SHP77 (cell line): Measurements from ENCODE around the gene ACTN1.

ENCODE experiments used
- DNase-seq, 2 experiments: peaks; one replicate each; lab custom pipeline; 2025; lab: John Stamatoyannopoulos, UW

Gene ACTN1

DNA sequence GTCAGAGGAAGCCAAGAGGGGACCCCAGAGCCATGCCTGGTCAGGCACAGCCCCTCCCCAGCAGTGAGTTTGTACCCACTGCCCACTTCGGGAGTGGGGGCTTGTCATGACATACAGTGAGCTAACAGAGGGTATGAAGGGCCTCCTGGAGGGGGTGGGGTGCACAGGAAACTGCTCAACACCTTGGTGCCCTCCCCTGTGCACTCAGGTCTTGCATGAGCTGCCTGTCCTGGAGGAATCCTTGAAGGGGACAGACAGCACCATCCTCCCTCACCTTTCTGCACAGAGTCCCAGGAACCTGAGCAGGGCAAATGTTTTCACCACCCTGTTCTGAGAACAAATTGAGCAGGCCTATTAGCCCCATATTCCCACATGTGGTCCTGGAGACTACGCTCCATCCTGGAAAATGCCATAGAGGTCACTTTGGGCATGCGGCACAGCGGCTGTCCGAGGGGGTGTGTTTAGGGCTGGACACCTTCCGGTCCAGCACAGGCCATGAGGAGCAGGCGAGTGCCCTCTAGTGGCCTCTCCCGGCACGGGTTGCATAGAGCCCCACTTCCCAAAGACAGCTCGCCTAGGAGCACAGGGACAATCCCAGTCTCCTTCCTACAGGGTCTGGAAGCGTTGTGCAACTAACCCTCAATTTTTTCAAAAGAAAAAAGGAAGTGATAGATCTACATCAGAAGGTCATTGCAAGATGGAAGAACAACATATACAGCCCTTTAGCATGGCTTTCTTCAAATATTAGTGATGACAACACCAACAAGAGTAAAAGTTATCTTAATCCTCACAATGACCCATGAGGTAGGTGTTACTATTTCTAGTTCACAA, 154.4 kb downstream of the ACTN1 start:
- peak; percentile 80 to 88 for DNase-seq

DNA sequence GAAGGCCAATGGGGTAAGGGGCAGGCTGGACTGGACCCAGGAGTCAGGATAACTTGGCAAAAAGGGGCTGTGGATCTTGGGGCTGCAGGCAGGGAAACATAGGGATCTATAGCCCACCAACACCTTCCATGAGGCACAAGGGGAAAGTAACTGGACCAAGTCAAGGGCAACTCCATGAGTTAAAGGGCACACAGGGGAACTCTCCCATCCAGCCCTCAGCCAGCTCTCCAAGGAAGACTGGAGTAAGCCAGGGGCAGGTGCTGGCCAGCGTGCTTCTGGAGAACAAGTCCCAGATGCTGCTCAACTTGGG, 154.9 kb downstream of the ACTN1 start:
- DNase-seq = no peak
